Activated naive CD8-positive, alpha-beta T cell treated with anti-CD3 and anti-CD28 coated beads for 36 hours (primary cell): ENCODE measurements around the gene RIMS3. TPM values are rescaled to one million over a fixed set of nuclear protein-coding genes. Genes with fewer than 3 reads are reported as not detected.

ENCODE experiments used
- DNase-seq: peaks from one replicate; pipeline ENCODE4 v3.0.0; 2021
- H3K27ac Mint-ChIP-seq: one replicate; pipeline ENCODE4 v1.8.0; 2022; ENCODE audit warnings: mild to moderate bottlenecking, moderate library complexity, mixed read lengths
- H3K27me3 Mint-ChIP-seq: one replicate; pipeline ENCODE4 v1.8.0; 2022; ENCODE audit warnings: mild to moderate bottlenecking, mixed read lengths
- H3K36me3 Mint-ChIP-seq: one replicate; pipeline ENCODE4 v1.8.0; 2021; ENCODE audit warnings: mild to moderate bottlenecking, mixed read lengths
- H3K4me1 Mint-ChIP-seq: one replicate; pipeline ENCODE4 v1.8.0; 2021; ENCODE audit warnings: mixed read lengths
- H3K4me3 Mint-ChIP-seq: one replicate; pipeline ENCODE4 v1.8.0; 2022; ENCODE audit warnings: mild to moderate bottlenecking, moderate library complexity, mixed read lengths
- H3K9me3 Mint-ChIP-seq: one replicate; pipeline ENCODE4 v1.8.0; 2022; ENCODE audit warnings: mixed read lengths
- total RNA-seq, 2 experiments: library from RNA; stranded (reverse); gene quantifications; one replicate each; pipeline ENCODE4 v1.2.3, GENCODE V29; 2021

RIMS3 gene
- total RNA-seq, 2 experiments from 2014 or later, result 1.1 to 1.9 TPM

DNA sequence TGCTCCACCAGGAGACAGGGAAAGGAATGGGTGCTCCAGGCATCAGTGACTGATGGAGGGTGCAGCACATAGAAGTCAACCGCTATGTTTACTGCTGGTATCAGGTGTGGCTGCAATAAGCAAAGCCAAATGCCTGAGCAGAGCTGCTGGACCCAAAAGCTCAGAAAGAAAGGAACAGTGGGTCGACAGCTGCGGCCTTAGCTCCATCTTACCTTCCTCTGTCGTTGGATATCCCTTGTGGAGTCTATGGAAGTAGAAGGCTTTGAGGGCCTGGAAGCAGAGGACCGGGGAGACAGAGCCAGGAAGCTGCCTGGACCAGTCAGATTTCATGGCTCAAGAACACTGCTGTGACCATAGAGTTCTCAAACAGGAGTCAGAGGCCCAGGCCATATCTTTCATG, 45.3 kb downstream of the RIMS3 start:
- DNase-seq, result no peak
- H3K36me3 Mint-ChIP-seq, result no peaks in the 10 kb centered on the region

DNA sequence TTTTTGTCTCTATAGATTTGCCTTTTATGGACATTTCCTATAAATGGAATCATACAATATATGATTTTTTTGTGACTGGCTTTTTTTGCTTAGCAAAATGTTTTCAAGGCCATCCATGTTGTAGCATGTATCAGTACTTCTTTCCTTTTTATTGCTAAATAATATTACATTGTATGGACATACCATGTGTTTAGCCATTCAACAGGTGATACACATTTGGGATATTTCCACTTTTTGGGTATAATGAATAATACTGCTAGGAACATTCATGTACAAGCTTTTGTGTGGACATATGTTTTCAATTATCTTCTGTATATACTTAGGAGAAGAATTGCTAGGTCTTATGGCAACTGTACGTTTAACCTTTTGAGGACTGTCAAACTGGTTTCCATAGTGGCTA, 47.4 kb downstream of the RIMS3 start:
- Mint-ChIP-seq H3K27ac (no peak overlapping the region), H3K36me3 (no peaks in the 10 kb centered on the region), H3K4me3 (no peak overlapping the region), H3K27me3 (no peaks in the 10 kb centered on the region), H3K4me1 (no peaks in the 10 kb centered on the region), H3K9me3 (no peaks in the 10 kb centered on the region)
- no peak for DNase-seq

More for the DNA sequence above, 45.3 kb downstream of the RIMS3 start:
- Mint-ChIP-seq H3K9me3 (no peaks in the 10 kb centered on the region), H3K4me1 (peaks cover under 1% of the 10 kb centered on the region), H3K27me3 (no peaks in the 10 kb centered on the region), H3K27ac (no peak overlapping the region), H3K4me3 (no peak overlapping the region)

DNA sequence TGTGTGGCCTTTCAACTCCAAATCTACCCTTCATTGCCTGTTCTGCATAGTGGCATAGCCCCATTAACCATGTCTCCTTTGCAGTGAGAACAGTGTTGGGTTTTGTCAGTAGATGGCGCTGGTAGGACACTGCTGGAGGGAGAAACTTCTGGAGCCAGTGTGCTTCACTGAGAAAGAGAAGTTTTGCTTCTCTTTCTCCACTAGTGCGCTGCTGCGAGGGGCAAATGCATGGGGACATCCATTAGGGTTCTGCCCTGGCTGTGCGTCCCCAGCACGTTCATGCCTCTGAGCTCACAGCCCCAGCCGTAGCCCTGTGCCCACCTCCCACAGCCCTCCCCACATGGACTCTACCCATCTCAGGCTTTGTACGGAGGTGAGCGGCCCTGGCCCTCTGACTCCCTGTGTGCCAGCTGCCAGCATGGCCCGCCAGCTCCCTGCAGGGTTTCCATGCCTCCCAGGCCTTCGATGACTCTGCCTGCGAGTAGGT, 53.1 kb downstream of the RIMS3 start:
- Mint-ChIP-seq H3K36me3 (no peaks in the 10 kb centered on the region), H3K9me3 (no peaks in the 10 kb centered on the region), H3K4me3 (no peak overlapping the region), H3K4me1 (peaks cover 1% of the 10 kb centered on the region), H3K27me3 (no peaks in the 10 kb centered on the region), H3K27ac (no peak overlapping the region)
- peak; percentile 65 for DNase-seq

DNA sequence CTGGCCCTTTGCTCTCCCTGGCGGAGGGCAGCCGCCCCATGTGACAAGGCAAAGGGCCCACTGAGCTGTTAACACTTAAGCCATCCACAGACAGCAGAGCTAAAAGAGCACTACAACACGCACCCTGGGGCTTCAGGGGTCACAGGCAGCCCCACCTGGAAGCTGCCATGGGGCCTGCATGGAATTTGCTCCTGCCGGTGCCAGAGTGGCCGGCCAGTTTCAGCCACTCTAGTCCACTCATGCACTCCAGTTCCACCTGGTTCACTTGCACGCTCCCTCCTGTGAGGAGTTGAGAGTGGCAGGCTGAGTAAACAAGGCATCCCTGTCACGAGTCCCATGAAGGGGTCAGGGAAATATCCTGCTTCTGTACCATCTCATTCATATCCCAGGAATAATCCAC, 55.3 kb downstream of the RIMS3 start:
- Mint-ChIP-seq H3K27ac (no peak overlapping the region), H3K9me3 (no peaks in the 10 kb centered on the region), H3K27me3 (no peaks in the 10 kb centered on the region), H3K4me1 (peaks cover 1% of the 10 kb centered on the region), H3K4me3 (no peak overlapping the region), H3K36me3 (no peaks in the 10 kb centered on the region)
- DNase-seq, result no peak

DNA sequence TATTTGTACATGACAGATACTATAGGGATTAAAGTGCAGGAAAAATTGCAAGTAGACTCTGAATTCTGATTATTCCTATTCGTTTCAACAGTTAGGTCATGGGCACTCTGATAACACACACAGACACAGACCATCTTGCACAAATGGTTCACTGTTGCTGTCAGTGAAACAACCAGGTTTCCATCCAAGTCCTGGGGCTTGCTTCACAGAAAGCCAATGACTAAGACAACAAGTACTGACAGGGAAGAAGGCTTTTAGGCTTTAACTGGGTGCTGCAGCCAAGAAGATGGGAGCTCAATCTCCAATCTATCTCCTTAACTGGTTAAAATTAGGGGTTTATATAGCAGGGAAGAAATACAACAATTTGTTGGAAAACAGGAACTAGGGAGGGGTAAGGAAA, 57.6 kb downstream of the RIMS3 start:
- Mint-ChIP-seq H3K27me3 (no peaks in the 10 kb centered on the region), H3K4me3 (no peak overlapping the region), H3K9me3 (no peaks in the 10 kb centered on the region), H3K36me3 (no peaks in the 10 kb centered on the region), H3K27ac (no peak overlapping the region), H3K4me1 (peaks cover 1% of the 10 kb centered on the region)
- no peak for DNase-seq

DNA sequence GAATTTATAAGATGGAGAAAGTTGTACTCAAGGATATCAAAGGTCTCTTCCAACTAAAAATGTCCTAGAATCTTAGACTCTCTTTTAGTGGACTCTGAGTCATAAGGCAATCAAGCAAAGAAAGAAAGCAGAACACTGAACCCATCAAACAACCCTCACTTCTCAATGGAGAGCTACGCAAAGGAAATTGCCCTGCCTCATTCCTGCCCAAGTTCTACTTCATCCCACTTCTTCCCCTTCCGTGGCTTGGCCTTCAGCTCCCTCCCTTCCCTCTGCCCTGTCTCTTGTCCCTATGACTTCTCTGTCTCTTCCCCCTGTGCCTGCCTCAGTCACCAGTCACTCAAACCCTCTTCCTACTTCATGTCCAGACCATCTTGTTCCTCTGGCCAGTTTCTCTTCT, 58.5 kb downstream of the RIMS3 start:
- no peak for DNase-seq
- Mint-ChIP-seq H3K27me3 (peaks cover 3% of the 10 kb centered on the region), H3K36me3 (no peaks in the 10 kb centered on the region), H3K4me3 (no peak overlapping the region), H3K9me3 (no peaks in the 10 kb centered on the region), H3K27ac (no peak overlapping the region), H3K4me1 (peaks cover 1% of the 10 kb centered on the region)

DNA sequence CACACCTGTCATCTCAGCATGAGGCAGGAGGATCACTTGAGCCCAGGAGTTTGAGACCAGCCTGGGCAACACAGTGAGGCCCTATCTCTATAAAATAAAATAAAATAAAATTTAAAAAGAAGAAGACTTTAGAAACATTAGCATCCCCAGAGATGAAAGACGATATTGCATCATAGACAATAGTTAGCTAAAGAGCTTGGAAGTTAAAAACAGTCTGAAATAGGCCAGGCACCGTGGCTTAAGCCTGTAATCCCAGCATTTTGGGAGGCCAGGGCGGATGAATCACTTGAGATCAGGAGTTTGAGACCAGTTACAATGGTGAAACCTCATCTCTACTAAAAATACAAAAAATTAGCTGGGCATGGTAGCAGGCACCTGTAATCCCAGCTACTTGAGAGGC, 59.3 kb downstream of the RIMS3 start:
- no peaks in the 10 kb centered on the region for H3K36me3 Mint-ChIP-seq
- H3K27me3 Mint-ChIP-seq, result peaks cover 4% of the 10 kb centered on the region
- no peak for DNase-seq
- no peak overlapping the region for H3K4me3 Mint-ChIP-seq
- no peak overlapping the region for H3K27ac Mint-ChIP-seq
- peaks cover 1% of the 10 kb centered on the region for H3K4me1 Mint-ChIP-seq
- H3K9me3 Mint-ChIP-seq, result no peaks in the 10 kb centered on the region

DNA sequence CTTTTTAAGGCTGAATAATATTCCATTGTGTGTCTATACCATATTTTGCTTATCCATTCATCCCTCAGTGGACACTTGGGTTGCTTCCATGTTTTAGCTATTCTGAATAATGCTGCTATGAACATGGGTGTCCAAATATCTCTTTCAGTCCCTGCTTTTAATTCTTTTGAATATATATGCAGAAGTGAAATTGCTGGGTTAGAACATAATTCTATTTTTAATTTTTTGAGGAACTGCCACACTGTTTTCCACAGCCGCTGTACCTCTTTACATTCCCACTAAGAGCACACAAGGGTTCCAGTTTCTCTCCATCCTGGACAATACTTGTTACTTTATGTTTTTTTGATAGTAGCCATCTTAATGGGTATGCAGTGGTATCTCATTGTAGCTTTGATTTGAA, 65.6 kb downstream of the RIMS3 start:
- no peak overlapping the region for H3K27ac Mint-ChIP-seq
- no peak overlapping the region for H3K4me3 Mint-ChIP-seq
- H3K9me3 Mint-ChIP-seq, result no peaks in the 10 kb centered on the region
- no peaks in the 10 kb centered on the region for H3K4me1 Mint-ChIP-seq
- DNase-seq, result no peak
- peaks cover 16% of the 10 kb centered on the region for H3K27me3 Mint-ChIP-seq
- H3K36me3 Mint-ChIP-seq, result no peaks in the 10 kb centered on the region

DNA sequence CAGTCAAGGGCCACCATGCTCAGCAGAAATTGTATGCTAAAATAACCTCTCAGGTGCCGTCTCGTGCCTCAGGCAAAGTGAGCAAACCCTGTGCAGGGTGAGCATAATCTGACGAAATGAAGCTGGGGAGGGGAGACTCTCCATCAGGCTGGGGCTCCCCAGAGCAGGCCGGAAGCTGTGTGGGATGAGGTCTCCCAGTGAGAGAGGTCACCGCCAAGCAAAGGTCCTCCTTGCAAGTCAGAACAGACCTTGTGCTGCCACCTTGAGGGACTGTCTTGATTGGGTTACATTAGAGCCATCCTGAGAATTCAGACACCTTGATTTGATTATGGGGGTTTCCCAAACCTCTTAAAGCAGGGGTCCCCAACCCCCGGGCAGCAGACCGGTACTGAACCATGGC, 69.9 kb downstream of the RIMS3 start:
- Mint-ChIP-seq H3K4me1 (peaks cover 12% of the 10 kb centered on the region), H3K9me3 (no peaks in the 10 kb centered on the region), H3K27ac (no peak overlapping the region), H3K36me3 (no peaks in the 10 kb centered on the region), H3K4me3 (no peak overlapping the region), H3K27me3 (peaks cover 12% of the 10 kb centered on the region)
- no peak for DNase-seq

DNA sequence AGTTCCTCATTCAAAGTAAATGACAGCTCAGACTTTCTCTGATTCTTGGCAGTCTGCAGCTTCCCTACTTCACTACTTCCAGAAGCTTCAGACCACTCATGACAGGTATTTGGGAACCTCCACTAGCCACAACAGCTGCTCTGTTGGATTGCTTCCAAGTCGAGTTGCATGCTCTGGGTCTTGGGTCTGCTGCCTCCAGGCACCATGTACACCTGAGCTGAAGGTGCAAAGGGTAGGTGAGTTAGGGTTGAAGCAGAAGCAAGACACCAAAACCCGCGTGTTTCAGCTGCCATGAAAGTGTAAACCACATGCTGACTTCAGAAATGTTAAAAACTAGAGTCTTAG, 71.3 kb downstream of the RIMS3 start:
- H3K9me3 Mint-ChIP-seq, result no peaks in the 10 kb centered on the region
- DNase-seq, result no peak
- H3K27me3 Mint-ChIP-seq, result peaks cover 15% of the 10 kb centered on the region
- H3K4me1 Mint-ChIP-seq, result peaks cover 12% of the 10 kb centered on the region
- no peaks in the 10 kb centered on the region for H3K36me3 Mint-ChIP-seq
- H3K27ac Mint-ChIP-seq, result no peak overlapping the region
- H3K4me3 Mint-ChIP-seq, result no peak overlapping the region

DNA sequence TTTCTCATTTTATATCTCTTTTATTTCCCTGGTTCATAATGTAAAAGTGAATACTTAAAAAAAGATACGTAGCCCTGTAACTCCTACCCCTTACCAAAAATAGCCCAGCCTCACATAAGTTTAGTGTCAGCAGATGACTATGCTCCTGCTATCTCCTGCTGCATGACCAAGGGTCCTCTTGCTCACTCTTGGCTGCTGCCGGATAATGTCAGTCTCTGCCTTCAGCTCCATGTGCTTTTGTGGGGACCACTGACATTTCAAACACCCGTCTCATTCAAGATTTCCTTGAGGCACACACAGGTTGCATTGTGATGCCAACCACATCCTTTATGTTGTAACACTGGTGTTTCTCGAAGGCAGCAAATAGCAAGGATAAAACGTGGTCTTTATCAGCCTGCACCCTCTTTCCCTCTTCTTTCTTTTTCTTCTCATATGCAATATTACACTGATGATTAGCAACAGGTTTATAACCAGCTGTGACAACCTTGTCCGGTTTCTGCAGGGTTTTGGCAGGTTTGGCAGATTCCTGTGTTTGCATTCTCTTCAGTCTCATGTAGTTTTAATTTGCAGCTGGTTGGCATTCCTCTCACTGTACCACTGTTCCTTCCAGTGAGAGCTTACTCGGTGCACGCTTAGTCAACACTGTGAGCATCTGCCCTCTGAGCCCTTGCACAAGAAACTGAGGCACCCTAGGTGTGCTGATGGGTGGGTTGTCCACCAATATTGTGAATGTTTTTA, 71.9 kb downstream of the RIMS3 start:
- no peak for DNase-seq
- no peak overlapping the region for H3K4me3 Mint-ChIP-seq
- peaks cover 11% of the 10 kb centered on the region for H3K27me3 Mint-ChIP-seq
- H3K27ac Mint-ChIP-seq, result no peak overlapping the region
- peaks cover 12% of the 10 kb centered on the region for H3K4me1 Mint-ChIP-seq
- no peaks in the 10 kb centered on the region for H3K36me3 Mint-ChIP-seq
- no peaks in the 10 kb centered on the region for H3K9me3 Mint-ChIP-seq

DNA sequence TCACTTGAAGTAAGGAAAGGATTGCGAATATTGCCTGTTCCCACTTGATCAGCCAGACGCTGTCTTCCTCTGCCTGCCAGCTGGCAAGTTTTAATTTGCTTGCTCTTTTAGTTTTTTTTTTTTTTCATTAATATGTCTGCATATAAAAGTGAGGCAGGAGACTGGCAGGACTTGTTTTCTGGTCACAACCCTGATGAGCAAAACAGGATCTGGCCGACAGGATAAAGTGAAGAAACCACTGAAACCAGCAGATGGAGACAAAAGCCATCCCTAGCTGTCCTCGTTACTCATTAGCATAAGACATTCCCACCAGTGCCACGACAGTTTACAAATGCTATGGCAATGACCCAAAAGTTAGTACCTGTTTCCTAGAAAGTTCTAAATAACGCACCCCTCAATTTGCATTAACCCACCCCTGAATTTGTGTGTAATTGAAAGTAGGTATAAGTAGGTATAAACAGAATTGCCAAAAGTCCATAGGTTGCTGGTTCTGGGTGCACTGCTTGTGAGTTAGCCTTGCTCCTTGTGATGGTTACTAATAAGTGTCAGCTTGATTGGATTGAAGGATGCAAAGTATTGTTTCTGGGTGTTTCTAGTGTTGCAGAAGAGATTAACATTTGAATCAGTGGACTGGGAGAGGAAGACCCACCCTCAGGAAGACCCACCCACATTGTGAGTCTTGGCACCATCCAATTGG, 73.2 kb downstream of the RIMS3 start:
- no peak for DNase-seq
- Mint-ChIP-seq H3K4me1 (peaks cover 12% of the 10 kb centered on the region), H3K36me3 (no peaks in the 10 kb centered on the region), H3K27ac (no peak overlapping the region), H3K9me3 (no peaks in the 10 kb centered on the region), H3K27me3 (peaks cover 3% of the 10 kb centered on the region), H3K4me3 (no peak overlapping the region)

DNA sequence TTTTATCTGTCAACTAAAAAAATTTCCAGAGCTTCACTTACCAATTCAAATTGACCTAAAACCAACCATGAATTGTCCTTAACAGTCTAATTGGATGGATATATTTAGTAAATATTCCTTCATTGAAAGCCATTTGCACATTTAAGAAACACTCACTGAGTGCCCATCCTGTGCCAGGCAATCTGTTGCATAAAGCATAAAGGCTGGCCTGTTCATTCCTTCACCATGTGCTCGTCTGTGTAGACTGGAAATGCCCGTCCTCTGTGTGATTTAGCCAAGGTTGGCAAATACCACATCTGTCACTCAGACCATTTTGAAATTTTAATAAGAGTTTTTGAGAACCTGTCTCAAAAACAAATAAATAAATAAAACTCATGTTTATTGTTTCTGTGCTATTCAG, 76.9 kb downstream of the RIMS3 start:
- H3K4me3 Mint-ChIP-seq, result no peak overlapping the region
- no peaks in the 10 kb centered on the region for H3K9me3 Mint-ChIP-seq
- no peaks in the 10 kb centered on the region for H3K36me3 Mint-ChIP-seq
- DNase-seq, result no peak
- peaks cover 18% of the 10 kb centered on the region for H3K4me1 Mint-ChIP-seq
- no peak overlapping the region for H3K27ac Mint-ChIP-seq
- peaks cover 3% of the 10 kb centered on the region for H3K27me3 Mint-ChIP-seq

DNA sequence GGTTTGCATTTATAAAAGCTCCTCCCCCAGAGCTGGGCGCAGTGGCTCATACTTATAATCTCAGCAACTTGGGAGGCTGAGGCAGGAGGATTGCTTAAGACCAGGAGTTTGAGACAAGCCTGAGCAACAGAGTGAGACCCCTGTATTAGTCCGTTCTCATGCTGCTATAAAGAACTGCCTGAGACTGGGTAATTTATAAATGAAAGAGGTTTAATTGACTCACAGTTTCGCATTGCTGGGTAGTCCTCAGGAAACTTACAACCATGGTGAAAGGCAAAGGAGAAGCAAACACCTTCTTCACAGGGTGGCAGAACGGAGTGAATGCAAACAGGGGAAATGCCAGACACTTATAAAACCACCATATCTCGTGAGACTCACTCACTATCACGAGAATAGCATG, 81.5 kb downstream of the RIMS3 start:
- peaks cover 4% of the 10 kb centered on the region for H3K27me3 Mint-ChIP-seq
- H3K4me1 Mint-ChIP-seq, result peaks cover 15% of the 10 kb centered on the region
- H3K9me3 Mint-ChIP-seq, result no peaks in the 10 kb centered on the region
- DNase-seq, result peak; percentile 36
- no peak overlapping the region for H3K4me3 Mint-ChIP-seq
- H3K36me3 Mint-ChIP-seq, result no peaks in the 10 kb centered on the region
- peak overlapping the region; percentile 62 for H3K27ac Mint-ChIP-seq

DNA sequence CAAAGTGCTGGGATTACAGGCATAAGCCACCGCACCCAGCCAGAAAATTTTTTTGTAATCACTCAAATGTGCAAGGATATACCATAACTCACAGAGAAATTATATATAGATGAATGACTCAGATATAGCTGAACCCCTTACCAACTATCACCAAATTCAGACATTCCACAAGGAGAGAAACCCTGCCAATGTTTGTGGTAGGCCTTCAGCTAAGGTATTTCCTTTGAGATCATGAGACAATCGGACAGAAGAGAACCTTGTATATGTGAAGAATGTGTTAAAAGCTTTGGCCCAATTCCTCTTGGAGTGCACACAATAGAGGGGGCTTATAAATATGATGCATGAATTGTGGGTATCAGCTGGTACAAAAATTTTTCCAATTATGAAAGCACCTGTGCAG, 83.4 kb downstream of the RIMS3 start:
- H3K36me3 Mint-ChIP-seq, result no peaks in the 10 kb centered on the region
- H3K4me3 Mint-ChIP-seq, result no peak overlapping the region
- peaks cover 15% of the 10 kb centered on the region for H3K4me1 Mint-ChIP-seq
- peaks cover 4% of the 10 kb centered on the region for H3K27me3 Mint-ChIP-seq
- H3K9me3 Mint-ChIP-seq, result peaks cover 3% of the 10 kb centered on the region
- no peak for DNase-seq
- H3K27ac Mint-ChIP-seq, result no peak overlapping the region

DNA sequence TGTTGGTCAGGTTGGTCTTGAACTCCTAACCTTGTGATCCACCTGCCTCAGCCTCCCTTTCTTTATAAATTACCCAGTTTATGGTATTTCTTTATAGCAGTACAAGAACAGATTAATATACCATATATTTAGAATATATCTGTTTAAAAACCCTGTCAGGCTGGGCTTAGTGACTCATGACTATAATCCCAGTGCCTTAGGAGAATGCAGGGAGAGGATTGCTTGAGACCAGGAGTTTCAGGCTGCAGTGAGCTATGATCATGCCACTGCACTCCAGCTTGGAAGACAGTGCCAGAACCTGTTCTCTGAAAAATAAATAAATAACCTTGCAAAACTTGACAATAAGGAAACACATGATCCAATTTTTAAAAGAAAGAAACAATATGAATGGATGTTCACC, 90.1 kb downstream of the RIMS3 start:
- no peak overlapping the region for H3K4me3 Mint-ChIP-seq
- no peak overlapping the region for H3K27ac Mint-ChIP-seq
- H3K27me3 Mint-ChIP-seq, result peaks cover 4% of the 10 kb centered on the region
- peaks cover 5% of the 10 kb centered on the region for H3K9me3 Mint-ChIP-seq
- no peak for DNase-seq
- H3K36me3 Mint-ChIP-seq, result no peaks in the 10 kb centered on the region
- no peaks in the 10 kb centered on the region for H3K4me1 Mint-ChIP-seq
